GM12865 (cell line): ENCODE data around the gene NSUN7.

ENCODE experiments used
- DNase-seq: peaks from one replicate; pipeline ENCODE4 v3.0.0; 2010; ENCODE audit warnings: low read depth
- H3K4me3 ChIP-seq: 2 replicates; pipeline ENCODE4 v1.5.1; 2011; ENCODE audit warnings: mild to moderate bottlenecking, low read depth, low read length, control low read depth
- CTCF ChIP-seq: IDR thresholded peaks from 2 replicates; pipeline ENCODE4 v1.5.1; 2011; ENCODE audit warnings: low read length, control low read depth, low read depth, inconsistent platforms; ENCODE audit not compliant: insufficient read depth; ENCODE audit errors: missing control alignments

Gene NSUN7

GRCh38 chr4:40728333-40728732 lies 21.4 kb upstream of the NSUN7 start:
- H3K4me3 ChIP-seq: no peak overlapping the region
- no peak for TF ChIP-seq CTCF
- no peak for DNase-seq

- no peak overlapping the region for H3K4me3 ChIP-seq
- no peak for TF ChIP-seq CTCF
- DNase-seq: no peak
Observed at GRCh38 chr4:40729555-40729954, 20.2 kb upstream of the NSUN7 start.

DNA sequence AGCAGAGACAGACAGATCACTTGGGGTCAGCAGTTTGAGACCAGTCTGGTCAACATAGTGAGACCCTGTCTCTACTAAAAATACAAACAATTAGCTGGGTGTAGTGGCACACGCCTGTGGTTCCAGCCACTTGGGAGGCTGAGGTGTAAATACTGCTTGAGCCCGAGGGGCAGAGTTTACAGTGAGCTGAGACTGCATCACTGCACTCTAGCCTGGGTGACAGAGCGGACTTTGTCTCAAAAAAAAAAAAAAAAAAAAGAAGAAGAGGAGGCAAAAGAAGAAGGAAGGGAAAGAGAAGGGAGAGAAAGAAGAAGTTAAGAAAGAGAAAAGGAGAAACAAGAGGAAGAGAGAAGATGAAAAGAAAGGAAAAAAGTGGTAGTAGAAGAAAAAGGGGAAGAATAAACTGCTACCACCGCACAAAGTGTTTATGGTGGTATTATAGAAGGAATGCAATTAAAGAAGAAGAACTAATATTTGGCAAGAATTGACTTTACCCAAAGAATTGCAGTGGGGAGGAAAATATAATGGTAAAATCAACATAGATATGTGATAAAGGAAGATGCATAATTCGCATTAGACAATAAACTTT lies 19.6 kb upstream of the NSUN7 start:
- no peak for DNase-seq
- H3K4me3 ChIP-seq: no peak overlapping the region
- no peak for TF ChIP-seq CTCF

DNA sequence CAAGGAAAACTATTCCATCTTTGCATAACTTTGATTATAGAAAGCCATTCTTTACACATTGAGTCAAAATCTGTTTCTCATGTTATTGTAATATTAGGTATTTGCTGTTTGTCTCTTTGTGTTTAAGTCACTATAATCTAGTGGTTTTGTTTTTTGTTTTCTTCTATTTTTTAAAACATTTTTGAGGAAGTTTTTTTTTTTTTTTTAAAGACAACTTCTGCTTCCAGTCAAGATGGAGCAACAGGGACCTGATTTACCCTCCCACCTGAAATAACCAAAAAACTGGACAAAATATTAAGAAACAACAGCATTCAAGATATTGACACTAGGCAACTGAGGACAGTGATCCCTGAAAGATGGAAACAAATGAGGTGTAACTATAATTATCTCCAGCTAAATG lies 18.4 kb upstream of the NSUN7 start:
- DNase-seq: no peak
- no peak for TF ChIP-seq CTCF
- H3K4me3 ChIP-seq: no peak overlapping the region

DNA sequence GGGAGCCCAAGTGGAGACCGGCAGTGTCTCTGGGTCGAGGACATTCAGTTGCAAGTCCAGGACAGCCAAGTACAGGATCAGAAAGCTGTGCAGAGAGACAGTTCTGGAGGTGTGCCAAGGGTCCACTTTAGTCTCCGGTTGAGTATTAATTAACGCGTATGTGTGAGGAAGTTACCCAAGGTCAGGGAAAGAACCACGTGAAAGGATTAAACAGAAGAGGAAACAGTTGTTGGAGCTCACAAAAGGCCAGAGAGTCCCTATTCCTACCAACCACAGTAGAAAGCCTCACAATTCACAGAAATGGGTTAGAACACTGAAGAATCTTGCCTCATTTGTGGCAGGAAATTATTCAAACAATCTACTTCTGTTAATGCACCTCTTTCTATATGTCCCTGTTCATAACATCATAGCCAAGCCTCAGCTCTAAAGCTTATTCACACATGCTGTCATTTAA lies 17.9 kb upstream of the NSUN7 start:
- DNase-seq: peak; percentile 41
- TF ChIP-seq CTCF: no peak

GRCh38 chr4:40733752-40734151 lies 16.0 kb upstream of the NSUN7 start:
- DNase-seq: no peak
- TF ChIP-seq CTCF: no peak
- no peak overlapping the region for H3K4me3 ChIP-seq

More for the DNA sequence above, 17.9 kb upstream of the NSUN7 start:
- no peak overlapping the region for H3K4me3 ChIP-seq

GRCh38 chr4:40734497-40734896 lies 15.3 kb upstream of the NSUN7 start:
- H3K4me3 ChIP-seq: no peak overlapping the region
- TF ChIP-seq CTCF: no peak
- no peak for DNase-seq
